ENCODE measurements around the gene ARL4C.

- TF ChIP-seq CTCF (conservative IDR thresholded peaks at IDR 0.05; ENCODE audit: low read length) (no peak), EZH2phosphoT487 (IDR thresholded peaks at IDR 0.05; ENCODE audit: borderline replicate concordance, low read depth, low read length) (no peak)
Measured at GRCh38 chr2:234488486-234488885, 8.4 kb downstream of the ARL4C start.
